DMS53 (cell line): Measurements from ENCODE around the gene MYL6B.

Experiments used
- DNase-seq: peaks from one replicate; lab custom pipeline; 2025; lab: John Stamatoyannopoulos, UW

MYL6B gene

GRCh38 chr12:56122637-56123036 lies 29.8 kb upstream of the MYL6B start:
- DNase-seq, result peak; percentile 94

- DNase-seq, result no peak
Observed at GRCh38 chr12:56124133-56124532, 28.3 kb upstream of the MYL6B start.

- DNase-seq, result no peak
Observed at GRCh38 chr12:56126732-56127239, 25.6 kb upstream of the MYL6B start.

- DNase-seq, result no peak
Observed at GRCh38 chr12:56127485-56127887, 24.9 kb upstream of the MYL6B start.

GRCh38 chr12:56127888-56128669 lies 24.3 kb upstream of the MYL6B start, which contains the start of gene ESYT1:
Gene ESYT1 (plus strand): TSS chr12:56128267. CDS start chr12:56128320, 53 bp downstream.
- peak; percentile 100 for DNase-seq

GRCh38 chr12:56128670-56129205 lies 23.6 kb upstream of the MYL6B start:
- no peak for DNase-seq

GRCh38 chr12:56129206-56129941 lies 23.0 kb upstream of the MYL6B start:
- peak; percentile 54 for DNase-seq

- DNase-seq, result no peak
Observed at GRCh38 chr12:56129942-56130495, 22.4 kb upstream of the MYL6B start.

GRCh38 chr12:56130876-56131275 lies 21.5 kb upstream of the MYL6B start:
- no peak for DNase-seq

GRCh38 chr12:56134897-56135296 lies 17.5 kb upstream of the MYL6B start:
- DNase-seq, result no peak

GRCh38 chr12:56137853-56138571 lies 14.4 kb upstream of the MYL6B start:
- DNase-seq, result no peak

GRCh38 chr12:56141946-56142784 lies 10.2 kb upstream of the MYL6B start:
- no peak for DNase-seq

GRCh38 chr12:56143217-56143616 lies 9.2 kb upstream of the MYL6B start:
- DNase-seq, result no peak

- no peak for DNase-seq
Observed at GRCh38 chr12:56143870-56144269, 8.5 kb upstream of the MYL6B start.

- DNase-seq, result no peak
Observed at GRCh38 chr12:56145217-56145616, 7.2 kb upstream of the MYL6B start.

GRCh38 chr12:56146492-56147460 lies 5.6 kb upstream of the MYL6B start:
- DNase-seq, result no peak

- DNase-seq, result peak; percentile 38
Observed at GRCh38 chr12:56150563-56150962, 1.8 kb upstream of the MYL6B start.

GRCh38 chr12:56151672-56152131 lies 685 bp upstream of the MYL6B start:
- peak; percentile 92 for DNase-seq
